MCF 10A (cell line): ENCODE data around the gene HPS3. TPM values are rescaled to one million over a fixed set of nuclear protein-coding genes. Genes with fewer than 3 reads are reported as not detected.

ENCODE experiments used
- BruUV-seq: library from RNA; stranded (reverse); fragments of 400-500 nt; replicated peaks from 2 replicates; lab custom pipeline; 2021; lab: Mats Ljungman, UMichigan
- CTCF ChIA-PET: fragments of 300-600 bp; sonication (Branson Sonifier 250); formaldehyde crosslinking; extraction: SDS; loops from one replicate; lab custom pipeline; 2021; ENCODE audit warnings: antibody characterized with exemption, inconsistent platforms; lab: Yijun Ruan, JAX
- POLR2A ChIA-PET: fragments of 300-600, 350-650 bp; sonication (Branson Sonifier 250); formaldehyde crosslinking; extraction: SDS; loops from one replicate; lab custom pipeline; 2020; ENCODE audit warnings: antibody characterized with exemption, inconsistent platforms; lab: Yijun Ruan, JAX
- DNase-seq: peaks from one replicate; pipeline ENCODE4 v3.0.0-alpha.2; 2018; ENCODE audit not compliant: unreplicated experiment
- H3K27ac Mint-ChIP-seq: one replicate; pipeline ENCODE4 v1.8.0; 2022; ENCODE audit warnings: mild to moderate bottlenecking, low read depth, mixed read lengths; ENCODE audit not compliant: unreplicated experiment
- H3K27me3 Mint-ChIP-seq: one replicate; pipeline ENCODE4 v1.8.0; 2022; ENCODE audit warnings: mixed read lengths; ENCODE audit not compliant: insufficient read depth, unreplicated experiment
- H3K36me3 Mint-ChIP-seq: one replicate; pipeline ENCODE4 v1.8.0; 2022; ENCODE audit warnings: mild to moderate bottlenecking, moderate library complexity, mixed read lengths; ENCODE audit not compliant: insufficient read depth, unreplicated experiment
- H3K4me1 Mint-ChIP-seq: one replicate; pipeline ENCODE4 v1.8.0; 2022; ENCODE audit warnings: mixed read lengths; ENCODE audit not compliant: insufficient read depth, unreplicated experiment
- H3K4me3 Mint-ChIP-seq: one replicate; pipeline ENCODE4 v1.8.0; 2022; ENCODE audit warnings: mild to moderate bottlenecking, moderate library complexity, mixed read lengths; ENCODE audit not compliant: unreplicated experiment
- H3K9me3 Mint-ChIP-seq: one replicate; pipeline ENCODE4 v1.8.0; 2022; ENCODE audit warnings: mixed read lengths; ENCODE audit not compliant: unreplicated experiment
- CTCF ChIP-seq: fragments of 200-600 bp; IDR thresholded peaks from one replicate; pipeline ENCODE4 v1.8.0; 2022; ENCODE audit warnings: antibody characterized with exemption, mild to moderate bottlenecking; ENCODE audit not compliant: unreplicated experiment
- intact Hi-C: fragments of 100-400 bp; cut with micrococcal nuclease; formaldehyde crosslinking; loops from 2 replicates; pipeline ENCODE4 v1.14.1; 2022
- total RNA-seq: library from RNA; stranded (reverse); gene quantifications from 2 replicates; pipeline ENCODE4 v1.2.3, GENCODE V29; 2022

The HPS3 gene
- total RNA-seq, 1 experiment from 2014 or later: 7.7 TPM

GRCh38 chr3:149197669-149198068 is 68.2 kb downstream of the HPS3 start:
- BruUV-seq: no TSS peak
- DNase-seq: no peak
- no peak for TF ChIP-seq CTCF
- Mint-ChIP-seq H3K9me3 (no peaks in the 10 kb centered on the region), H3K4me1 (no peaks in the 10 kb centered on the region), H3K36me3 (no peaks in the 10 kb centered on the region), H3K27me3 (no peaks in the 10 kb centered on the region), H3K27ac (no peak overlapping the region), H3K4me3 (no peak overlapping the region)
- intact Hi-C loops: no loop called here
- ChIA-PET POLR2A (interaction anchor here (0.6 kb wide), 1 partner anchor 190 kb away, joined by 3 read pairs; no protein-coding TSS in a partner anchor), CTCF (no interaction called here)

DNA sequence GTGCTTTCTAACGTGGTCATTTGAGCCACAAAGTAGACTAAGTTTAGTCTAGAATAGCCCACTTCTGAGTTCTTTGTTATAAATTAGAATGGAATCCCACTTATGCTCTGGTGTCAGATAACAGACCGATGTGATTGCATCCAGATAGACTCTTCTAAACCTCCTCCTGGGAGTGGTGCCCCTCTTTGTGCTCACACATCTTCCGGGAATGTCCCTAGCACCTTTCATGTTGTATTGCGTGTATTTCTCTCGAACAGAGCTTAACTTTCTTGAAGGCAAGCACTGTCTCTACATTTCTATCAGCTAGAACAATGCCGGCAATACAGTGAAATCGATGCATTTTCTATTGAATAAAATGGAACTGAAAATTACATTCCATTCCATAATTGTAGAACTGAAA is 69.2 kb downstream of the HPS3 start:
- no TSS peak for BruUV-seq
- H3K36me3 Mint-ChIP-seq: no peaks in the 10 kb centered on the region
- POLR2A ChIA-PET: no interaction called here
- H3K9me3 Mint-ChIP-seq: no peaks in the 10 kb centered on the region
- H3K27ac Mint-ChIP-seq: no peak overlapping the region
- intact Hi-C loops: no loop called here
- CTCF ChIA-PET: no interaction called here
- DNase-seq: no peak
- H3K4me3 Mint-ChIP-seq: no peak overlapping the region
- no peaks in the 10 kb centered on the region for H3K4me1 Mint-ChIP-seq
- TF ChIP-seq CTCF: no peak
- no peaks in the 10 kb centered on the region for H3K27me3 Mint-ChIP-seq

DNA sequence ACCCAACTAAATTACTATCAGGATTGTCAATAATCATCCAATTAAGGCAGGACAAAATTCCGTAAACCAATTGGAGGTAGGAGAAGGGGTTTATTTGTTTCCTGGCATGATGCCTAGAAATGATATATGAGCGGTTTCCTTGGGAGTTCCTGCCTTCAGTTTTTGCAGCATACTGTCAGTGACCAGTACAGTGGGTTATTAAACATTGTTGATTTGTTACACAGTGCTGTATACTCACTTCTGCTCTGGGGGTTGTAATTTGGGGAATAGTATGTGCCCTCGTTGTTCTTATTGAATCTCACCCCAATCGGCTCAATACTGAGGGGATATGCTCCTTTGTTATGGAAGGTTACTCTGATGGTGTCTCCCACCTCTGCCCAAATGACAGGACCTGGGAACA is 70.0 kb downstream of the HPS3 start:
- intact Hi-C loops: no loop called here
- Mint-ChIP-seq H3K36me3 (no peaks in the 10 kb centered on the region), H3K4me3 (no peak overlapping the region), H3K9me3 (no peaks in the 10 kb centered on the region), H3K27me3 (no peaks in the 10 kb centered on the region), H3K4me1 (no peaks in the 10 kb centered on the region), H3K27ac (no peak overlapping the region)
- no peak for TF ChIP-seq CTCF
- no peak for DNase-seq
- ChIA-PET POLR2A (interaction anchor here (0.8 kb wide), 1 partner anchor 17 kb away, joined by 3 read pairs; no protein-coding TSS in a partner anchor), CTCF (interaction anchor here (0.6 kb wide), 1 partner anchor 9 kb away, joined by 3 read pairs; no protein-coding TSS in a partner anchor)
- BruUV-seq: no TSS peak

- H3K4me1 Mint-ChIP-seq: no peaks in the 10 kb centered on the region
- no peaks in the 10 kb centered on the region for H3K9me3 Mint-ChIP-seq
- ChIA-PET POLR2A (no interaction called here), CTCF (no interaction called here)
- H3K27me3 Mint-ChIP-seq: no peaks in the 10 kb centered on the region
- intact Hi-C loops: no loop called here
- no peak for TF ChIP-seq CTCF
- no peak overlapping the region for H3K27ac Mint-ChIP-seq
- BruUV-seq: no TSS peak
- H3K36me3 Mint-ChIP-seq: no peaks in the 10 kb centered on the region
- no peak for DNase-seq
- H3K4me3 Mint-ChIP-seq: no peak overlapping the region
These were observed 74.3 kb downstream of the HPS3 start for GRCh38 chr3:149203758-149204157.
